T-helper 9 cell (primary cell): Measurements from ENCODE around the gene IL34.

ENCODE experiments used
- DNase-seq: peaks from one replicate; pipeline ENCODE4 v3.0.0-alpha.2; 2020

The IL34 gene

GRCh38 chr16:70689970-70690891 is 43.9 kb downstream of the IL34 start:
- DNase-seq = no peak

GRCh38 chr16:70691223-70692129 is 45.1 kb downstream of the IL34 start:
- DNase-seq = no peak

- DNase-seq = no peak
Measured at GRCh38 chr16:70692130-70692872, 45.9 kb downstream of the IL34 start.

GRCh38 chr16:70692873-70693671 is 46.7 kb downstream of the IL34 start:
- no peak for DNase-seq

GRCh38 chr16:70694088-70694867 is 47.9 kb downstream of the IL34 start:
- DNase-seq = no peak

- no peak for DNase-seq
Measured at GRCh38 chr16:70694868-70695218, 48.5 kb downstream of the IL34 start.

- no peak for DNase-seq
Measured at GRCh38 chr16:70695331-70696070, 49.1 kb downstream of the IL34 start.

GRCh38 chr16:70696355-70696754 is 50.0 kb downstream of the IL34 start:
- no peak for DNase-seq

GRCh38 chr16:70696952-70697593 is 50.7 kb downstream of the IL34 start:
- DNase-seq = no peak

- DNase-seq = no peak
Measured at GRCh38 chr16:70697594-70698170, 51.3 kb downstream of the IL34 start.

- DNase-seq = no peak
Measured at GRCh38 chr16:70698901-70699300, 52.5 kb downstream of the IL34 start.

GRCh38 chr16:70699696-70700095 is 53.3 kb downstream of the IL34 start:
- no peak for DNase-seq

- DNase-seq = no peak
Measured at GRCh38 chr16:70700101-70701020, 54.0 kb downstream of the IL34 start.

GRCh38 chr16:70701036-70701435 is 54.7 kb downstream of the IL34 start:
- DNase-seq = no peak

- DNase-seq = no peak
Measured at GRCh38 chr16:70701596-70701995, 55.2 kb downstream of the IL34 start.

GRCh38 chr16:70701998-70702397 is 55.6 kb downstream of the IL34 start:
- DNase-seq = no peak

GRCh38 chr16:70702624-70703023 is 56.3 kb downstream of the IL34 start:
- DNase-seq = no peak

GRCh38 chr16:70703041-70703834 is 56.9 kb downstream of the IL34 start:
- no peak for DNase-seq
